Hematopoietic multipotent progenitor cell treated with erythropoietin and hydrocortisone succinate and interleukin-3 and kit ligand, for 17 days (in vitro differentiated cells): ENCODE measurements around the gene DAGLA.
"Not testable (repeated sequence)": the region's sequence is repeated elsewhere in the genome, so short reads cannot be mapped to it uniquely, and the experiment has no call there.

Source experiments
- DNase-seq: peaks from one replicate; pipeline ENCODE4 v3.0.0-alpha.2; 2015; ENCODE audit warnings: low spot score

The DAGLA gene

GRCh38 chr11:61679893-61680621 is at the start of gene DAGLA:
Gene DAGLA, plus strand, starts transcription at chr11:61680391. Its CDS starts 39,765 bp downstream, at chr11:61720156.
- DNase-seq, result peak; percentile 43

GRCh38 chr11:61632096-61632495 is 48.1 kb upstream of the DAGLA start:
- DNase-seq, result no peak

DNA sequence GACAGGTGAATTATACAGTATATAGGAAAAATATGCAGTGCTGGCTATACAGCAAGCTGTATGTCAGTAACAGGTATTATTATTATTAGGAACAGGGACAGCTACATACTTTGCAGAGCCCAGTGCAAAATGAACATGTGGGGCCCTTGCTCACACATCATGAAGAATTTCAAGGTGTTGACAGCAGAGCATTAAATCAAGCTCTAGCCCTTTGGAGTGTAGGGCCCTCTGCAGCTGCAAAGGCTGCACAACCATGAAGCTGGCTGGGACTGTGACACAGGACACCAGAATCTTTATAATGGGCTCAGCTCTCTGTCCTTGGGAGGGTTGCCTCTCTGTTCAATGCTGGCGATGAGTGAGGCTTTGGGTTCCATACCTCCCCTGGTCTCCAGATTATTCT is 44.9 kb upstream of the DAGLA start:
- DNase-seq, result no peak

- DNase-seq, result no peak
Observed at GRCh38 chr11:61635787-61636186, 44.4 kb upstream of the DAGLA start.

DNA sequence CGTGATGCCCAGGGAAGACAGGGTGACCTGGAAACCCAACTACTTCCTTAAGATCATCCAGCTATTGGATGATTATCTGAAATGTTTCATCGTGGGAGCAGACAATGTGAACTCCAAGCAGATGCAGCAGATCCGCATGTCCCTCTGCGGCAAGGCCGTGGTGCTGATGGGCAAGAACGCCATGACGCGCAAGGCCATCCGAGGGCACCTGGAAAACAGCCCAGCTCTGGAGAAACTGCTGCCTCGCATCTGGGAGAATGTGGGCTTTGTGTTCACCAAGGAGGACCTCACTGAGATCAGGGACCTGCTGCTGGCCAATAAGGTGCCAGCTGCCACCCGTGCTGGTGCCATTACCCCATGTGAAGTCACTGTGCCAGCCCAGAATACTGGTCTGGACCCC is 43.5 kb upstream of the DAGLA start:
- no peak for DNase-seq

DNA sequence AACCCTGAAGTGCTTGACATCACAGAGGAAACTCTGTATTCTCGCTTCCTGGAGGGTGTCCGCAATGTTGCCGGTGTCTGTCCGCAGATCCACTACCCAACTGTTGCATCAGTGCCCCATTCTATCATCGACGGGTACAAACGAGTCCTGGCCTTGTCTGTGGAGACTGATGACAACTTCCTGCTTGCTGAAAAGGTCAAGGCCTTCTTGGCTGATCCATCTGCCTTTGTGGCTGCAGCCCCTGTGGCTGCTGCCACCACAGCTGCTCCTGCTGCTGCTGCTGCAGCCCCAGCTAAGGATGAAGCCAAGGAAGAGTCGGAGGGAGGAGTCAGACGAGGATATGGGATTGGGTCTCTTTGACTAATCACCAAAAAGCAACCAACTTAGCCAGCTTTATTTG is 42.9 kb upstream of the DAGLA start:
- DNase-seq, result no peak

- no peak for DNase-seq
Observed at GRCh38 chr11:61639816-61640443, 40.3 kb upstream of the DAGLA start.

DNA sequence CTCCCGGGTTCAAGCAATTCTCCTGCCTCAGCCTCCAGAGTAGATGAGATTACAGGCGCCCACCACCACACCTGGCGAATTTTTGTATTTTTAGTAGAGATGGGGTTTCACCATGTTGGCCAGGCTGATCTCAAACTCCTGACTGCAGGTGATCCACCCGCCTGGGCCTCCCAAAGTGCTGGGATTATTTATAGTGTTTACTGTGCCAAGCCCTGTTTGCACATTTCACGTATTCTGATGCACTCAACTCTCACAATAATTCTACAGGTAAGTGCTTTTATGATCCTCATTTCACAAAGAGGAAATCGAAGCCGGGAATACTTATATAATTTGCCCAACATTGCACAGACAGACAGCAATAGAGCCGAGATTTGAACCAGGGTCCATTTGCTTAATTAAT is 38.0 kb upstream of the DAGLA start:
- DNase-seq, result no peak

GRCh38 chr11:61645179-61645868 is 34.9 kb upstream of the DAGLA start:
- no peak for DNase-seq

DNA sequence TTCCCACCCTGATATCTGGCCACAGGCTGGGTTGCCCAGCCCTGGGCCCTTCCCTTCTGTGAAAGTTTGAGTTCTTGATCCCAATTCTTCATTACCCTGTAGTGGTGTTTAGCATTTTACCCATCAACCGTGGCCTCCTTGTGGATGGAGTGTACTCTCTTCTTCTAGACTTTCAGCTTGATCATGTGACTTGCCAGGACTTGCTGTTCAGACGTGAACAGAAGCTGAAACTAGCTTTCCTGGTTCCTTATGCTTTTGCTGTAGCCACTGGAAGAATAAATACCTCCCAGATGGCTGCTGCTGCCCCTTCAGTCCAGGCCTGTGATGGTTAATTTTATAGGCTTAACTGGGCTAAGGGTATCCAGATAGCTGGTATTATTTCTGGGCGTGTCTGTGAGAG is 32.7 kb upstream of the DAGLA start:
- no peak for DNase-seq

DNA sequence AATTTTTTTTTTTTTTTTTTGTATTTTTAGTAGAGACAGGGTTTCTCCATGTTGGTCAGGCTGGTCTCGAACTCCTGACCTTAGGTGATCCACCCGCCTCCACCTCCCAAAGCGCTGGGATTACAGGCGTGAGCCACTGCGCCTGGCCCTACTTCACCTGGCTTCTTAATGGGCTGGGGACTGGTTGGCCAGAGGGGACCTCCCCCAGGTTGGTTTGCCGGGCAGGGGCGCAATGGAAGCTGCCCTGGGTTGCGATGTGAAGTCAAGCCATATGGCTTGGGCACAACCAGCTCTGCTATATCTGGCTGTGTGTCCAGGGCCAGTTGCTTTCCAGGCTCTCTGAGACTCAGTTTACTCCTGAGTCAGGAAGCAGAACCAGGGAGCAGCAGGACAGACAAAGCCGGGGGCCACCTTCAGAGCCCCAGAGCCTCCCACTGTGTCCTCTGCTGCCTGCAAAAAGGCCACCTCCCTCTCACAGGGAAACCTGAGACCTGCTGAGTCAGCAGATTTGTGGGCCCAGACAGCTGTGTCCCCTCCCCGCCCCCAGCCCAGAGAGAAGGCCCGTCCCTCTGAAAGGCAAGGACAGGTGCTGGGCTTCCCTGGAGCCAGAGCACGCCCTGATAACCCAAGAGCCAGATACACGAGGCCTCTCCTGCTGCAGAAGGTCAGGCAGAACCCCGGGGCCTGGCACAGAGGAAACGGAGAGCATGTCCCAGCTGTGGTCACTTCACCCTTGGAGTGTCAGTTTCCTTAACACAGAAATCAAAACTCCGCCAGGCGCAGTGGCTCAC is 29.2 kb upstream of the DAGLA start:
- no peak for DNase-seq

GRCh38 chr11:61652135-61652534 is 28.1 kb upstream of the DAGLA start:
- DNase-seq, result no peak

- no peak for DNase-seq
Observed at GRCh38 chr11:61654397-61654829, 25.8 kb upstream of the DAGLA start.

DNA sequence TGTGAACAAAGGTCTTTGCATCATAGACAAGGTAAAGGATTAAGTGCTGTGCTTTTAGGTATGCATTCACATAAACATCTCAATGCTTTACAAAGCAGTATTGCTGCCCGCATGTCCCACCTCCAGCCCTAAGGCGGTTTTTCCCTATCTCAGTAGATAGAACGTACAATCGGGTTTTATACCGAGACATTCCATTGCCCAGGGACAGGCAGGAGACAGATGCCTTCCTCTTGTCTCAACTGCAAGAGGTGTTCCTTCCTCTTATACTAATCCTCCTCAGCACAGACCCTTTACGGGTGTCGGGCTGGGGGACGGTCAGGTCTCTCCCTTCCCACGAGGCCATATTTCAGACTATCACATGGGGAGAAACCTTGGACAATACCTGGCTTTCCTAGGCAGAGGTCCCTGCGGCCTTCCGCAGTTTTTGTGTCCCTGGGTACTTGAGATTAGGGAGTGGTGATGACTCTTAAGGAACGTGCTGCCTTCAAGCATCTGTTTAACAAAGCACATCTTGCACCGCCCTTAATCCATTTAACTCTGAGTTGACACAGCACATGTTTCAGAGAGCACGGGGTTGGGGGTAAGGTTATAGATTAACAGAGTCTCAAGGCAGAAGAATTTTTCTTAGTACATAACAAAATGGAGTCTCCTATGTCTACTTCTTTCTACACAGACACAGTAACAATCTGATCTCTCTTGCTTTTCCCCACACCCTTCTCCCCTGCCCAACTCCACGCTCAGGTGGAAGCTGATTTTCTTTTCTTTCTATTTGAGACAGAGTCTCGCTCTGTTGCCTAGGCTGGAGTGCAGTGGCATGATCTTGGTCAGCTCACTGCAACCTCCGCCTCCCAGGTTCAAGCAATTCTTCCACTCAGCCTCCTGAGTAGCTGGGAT is 24.7 kb upstream of the DAGLA start:
- not testable (repeated sequence) for DNase-seq

DNA sequence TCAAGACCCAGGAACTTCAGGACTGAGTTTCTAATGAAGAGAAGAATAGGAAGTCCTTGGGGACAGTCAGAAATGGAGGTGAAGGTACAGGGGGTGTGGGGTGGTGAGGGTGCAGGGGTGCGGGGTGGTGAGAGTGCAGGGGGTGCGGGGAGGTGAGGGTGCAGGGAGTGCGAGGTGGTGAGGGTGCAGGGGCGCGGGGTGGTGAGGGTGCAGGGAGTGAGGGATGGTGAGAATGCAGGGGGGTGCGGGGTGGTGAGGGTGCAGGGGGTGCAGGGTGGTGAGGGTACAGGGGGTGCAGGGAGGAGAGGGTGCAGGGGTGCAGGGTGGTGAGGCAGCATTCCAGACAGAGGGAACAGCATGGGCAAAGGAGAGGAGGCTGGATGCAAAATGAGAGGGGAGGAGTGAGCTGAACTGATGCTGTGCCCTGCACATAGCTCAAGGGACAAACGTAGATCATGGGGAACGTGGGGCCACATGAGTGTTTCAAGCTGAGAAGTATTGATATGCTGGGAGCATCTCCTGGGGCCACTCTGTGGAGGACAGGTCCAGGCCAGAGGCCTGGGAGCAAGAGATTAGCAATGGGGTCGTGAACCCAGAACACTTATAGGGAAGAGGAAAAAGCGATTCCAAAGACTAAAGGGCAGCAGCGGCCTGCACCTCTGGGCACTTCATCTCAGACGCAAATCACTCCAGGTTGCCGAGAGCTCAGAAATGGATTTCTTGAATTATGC is 23.7 kb upstream of the DAGLA start:
- DNase-seq, result no peak

DNA sequence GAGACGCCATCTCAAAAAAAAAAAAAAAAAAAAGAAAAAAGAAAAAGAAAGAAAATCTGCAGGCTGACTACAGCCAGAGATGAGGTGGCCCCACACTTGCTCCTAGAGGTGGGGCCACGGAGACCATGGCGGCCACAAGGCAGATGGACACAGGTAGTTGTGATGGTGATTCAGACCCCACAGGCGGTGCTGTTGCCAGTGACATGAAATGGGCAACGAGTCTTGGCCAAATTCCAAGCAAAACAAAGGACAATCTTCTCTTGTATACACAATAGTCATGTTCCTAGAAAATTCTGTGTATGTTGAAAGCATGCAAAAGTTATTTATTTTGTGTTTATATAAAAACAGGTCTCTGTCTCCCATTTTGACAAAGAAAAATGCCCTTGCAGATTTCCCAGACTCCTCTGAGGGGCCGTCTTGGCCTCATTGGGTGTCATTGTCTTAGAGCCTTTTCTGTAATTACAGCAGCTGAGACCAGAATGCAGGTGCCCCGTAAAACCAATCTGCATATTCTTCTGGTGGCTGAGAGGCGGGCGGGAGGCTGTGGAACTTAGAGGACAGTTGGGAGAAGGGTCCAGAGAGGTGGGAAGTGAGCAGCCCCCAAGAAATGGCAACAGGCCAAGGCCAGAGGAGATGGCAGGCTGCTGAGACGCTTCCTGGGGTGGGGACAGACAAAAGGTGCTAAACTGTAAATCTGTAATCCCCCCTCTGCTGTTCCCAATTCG is 22.5 kb upstream of the DAGLA start:
- DNase-seq, result no peak

DNA sequence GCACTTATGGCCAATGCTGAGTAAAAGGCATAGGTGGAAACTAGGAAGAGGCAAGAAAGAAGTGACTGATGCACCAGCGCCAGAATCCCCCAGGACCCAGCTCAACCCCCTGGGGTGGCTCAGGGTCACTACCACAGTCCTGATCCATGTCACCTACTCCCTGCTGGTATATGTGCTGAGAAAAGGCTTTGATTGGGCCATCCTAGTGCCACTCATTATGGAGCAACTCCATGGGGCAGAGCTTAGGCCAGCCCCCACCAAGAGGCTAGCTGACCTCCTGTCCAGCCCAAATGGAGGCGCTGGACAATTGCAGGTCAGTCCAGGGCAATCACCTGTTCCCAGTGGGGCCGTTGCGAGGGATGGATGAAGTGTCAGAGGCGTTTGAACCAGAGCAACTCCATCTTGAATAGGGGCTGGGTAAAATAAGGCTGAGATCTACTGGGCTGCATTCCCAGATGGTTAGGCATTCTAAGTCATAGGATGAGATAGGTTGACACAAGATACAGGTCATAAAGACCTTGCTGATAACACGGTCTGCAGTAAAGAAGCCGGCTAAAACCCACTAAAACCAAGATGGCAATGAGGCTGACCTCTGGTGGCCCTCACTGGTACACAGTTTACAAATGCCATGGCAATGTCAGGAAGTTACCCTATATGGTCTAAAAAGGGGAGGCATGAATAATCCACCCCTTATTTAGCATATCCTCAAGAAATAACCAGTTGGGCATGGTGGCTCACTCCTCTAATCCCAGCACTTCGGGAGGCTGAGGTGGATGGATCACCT is 20.6 kb upstream of the DAGLA start:
- no peak for DNase-seq

GRCh38 chr11:61660997-61661396 is 19.2 kb upstream of the DAGLA start:
- not testable (repeated sequence) for DNase-seq

DNA sequence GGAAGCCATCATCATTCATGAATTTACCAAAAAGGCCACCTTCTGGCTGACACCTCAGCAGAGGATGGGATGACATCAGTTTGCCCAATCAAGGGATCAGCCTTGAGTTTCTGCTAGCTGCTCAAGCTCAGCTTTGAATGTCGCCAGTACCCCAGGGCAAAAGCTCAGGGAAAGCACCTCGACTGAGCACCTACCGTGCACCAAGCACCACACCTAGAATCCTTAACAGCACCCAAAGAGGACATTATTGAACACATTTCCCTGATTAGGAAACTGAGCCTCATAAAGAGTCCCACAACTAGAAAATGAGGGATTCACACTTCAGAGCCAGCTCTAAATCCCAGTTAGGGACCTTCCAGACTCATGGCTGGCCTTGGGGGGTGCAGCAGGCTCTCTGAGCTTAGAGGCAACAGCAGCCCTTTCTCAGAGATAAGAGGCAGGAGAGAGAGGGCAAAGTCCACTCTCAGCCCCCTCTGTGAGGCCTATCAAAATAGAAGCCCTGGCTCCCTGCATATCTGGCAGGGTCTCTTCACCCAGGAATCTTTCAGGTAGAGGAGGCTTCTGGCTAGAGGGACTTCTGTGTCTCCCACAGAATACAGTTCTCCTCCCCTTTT is 13.4 kb upstream of the DAGLA start:
- no peak for DNase-seq
